ENCODE results near the gene IL5RA.

GRCh38 chr3:3154879-3155610 is 44.9 kb upstream of the IL5RA start:
- no peak for TF ChIP-seq CREB5 (CRISPR knock-in tag; IDR thresholded peaks at IDR 0.05; ENCODE audit: low read depth)
- TF ChIP-seq GLIS3 (CRISPR knock-in tag; IDR thresholded peaks at IDR 0.05), result no peak
- TF ChIP-seq TCF4 (CRISPR knock-in tag; IDR thresholded peaks at IDR 0.05; ENCODE audit: borderline replicate concordance), result no peak
- no peak for TF ChIP-seq OSR1 (CRISPR knock-in tag; IDR thresholded peaks at IDR 0.05)
- TF ChIP-seq RARB (CRISPR knock-in tag; IDR thresholded peaks at IDR 0.05), result no peak

Measured in SK-N-SH treated with all-trans-retinoic acid at 6 μM for 48 hours (cell line).